GM18858 (cell line): Measurements from ENCODE around the gene OR1K1.
"Not testable (repeated sequence)": the region's sequence is repeated elsewhere in the genome, so short reads cannot be mapped to it uniquely, and the experiment has no call there.

Source experiments
- ATAC-seq: cut with Tn5 transposase; IDR thresholded peaks from one replicate; pipeline ENCODE4 v1.9.1; 2021; ENCODE audit not compliant: unreplicated experiment

Gene OR1K1, protein sequence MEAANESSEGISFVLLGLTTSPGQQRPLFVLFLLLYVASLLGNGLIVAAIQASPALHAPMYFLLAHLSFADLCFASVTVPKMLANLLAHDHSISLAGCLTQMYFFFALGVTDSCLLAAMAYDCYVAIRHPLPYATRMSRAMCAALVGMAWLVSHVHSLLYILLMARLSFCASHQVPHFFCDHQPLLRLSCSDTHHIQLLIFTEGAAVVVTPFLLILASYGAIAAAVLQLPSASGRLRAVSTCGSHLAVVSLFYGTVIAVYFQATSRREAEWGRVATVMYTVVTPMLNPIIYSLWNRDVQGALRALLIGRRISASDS

DNA sequence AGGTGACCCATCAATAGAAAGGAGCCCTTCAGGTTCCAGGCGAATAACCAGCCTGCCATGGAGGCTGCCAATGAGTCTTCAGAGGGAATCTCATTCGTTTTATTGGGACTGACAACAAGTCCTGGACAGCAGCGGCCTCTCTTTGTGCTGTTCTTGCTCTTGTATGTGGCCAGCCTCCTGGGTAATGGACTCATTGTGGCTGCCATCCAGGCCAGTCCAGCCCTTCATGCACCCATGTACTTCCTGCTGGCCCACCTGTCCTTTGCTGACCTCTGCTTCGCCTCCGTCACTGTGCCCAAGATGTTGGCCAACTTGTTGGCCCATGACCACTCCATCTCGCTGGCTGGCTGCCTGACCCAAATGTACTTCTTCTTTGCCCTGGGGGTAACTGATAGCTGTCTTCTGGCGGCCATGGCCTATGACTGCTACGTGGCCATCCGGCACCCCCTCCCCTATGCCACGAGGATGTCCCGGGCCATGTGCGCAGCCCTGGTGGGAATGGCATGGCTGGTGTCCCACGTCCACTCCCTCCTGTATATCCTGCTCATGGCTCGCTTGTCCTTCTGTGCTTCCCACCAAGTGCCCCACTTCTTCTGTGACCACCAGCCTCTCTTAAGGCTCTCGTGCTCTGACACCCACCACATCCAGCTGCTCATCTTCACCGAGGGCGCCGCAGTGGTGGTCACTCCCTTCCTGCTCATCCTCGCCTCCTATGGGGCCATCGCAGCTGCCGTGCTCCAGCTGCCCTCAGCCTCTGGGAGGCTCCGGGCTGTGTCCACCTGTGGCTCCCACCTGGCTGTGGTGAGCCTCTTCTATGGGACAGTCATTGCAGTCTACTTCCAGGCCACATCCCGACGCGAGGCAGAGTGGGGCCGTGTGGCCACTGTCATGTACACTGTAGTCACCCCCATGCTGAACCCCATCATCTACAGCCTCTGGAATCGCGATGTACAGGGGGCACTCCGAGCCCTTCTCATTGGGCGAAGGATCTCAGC lies at the start of gene OR1K1:
Gene OR1K1 (plus strand): TSS at position 58 of the 995 bp plus-strand sequence. CDS start 0 bp downstream, at position 58.
- no peak for ATAC-seq

DNA sequence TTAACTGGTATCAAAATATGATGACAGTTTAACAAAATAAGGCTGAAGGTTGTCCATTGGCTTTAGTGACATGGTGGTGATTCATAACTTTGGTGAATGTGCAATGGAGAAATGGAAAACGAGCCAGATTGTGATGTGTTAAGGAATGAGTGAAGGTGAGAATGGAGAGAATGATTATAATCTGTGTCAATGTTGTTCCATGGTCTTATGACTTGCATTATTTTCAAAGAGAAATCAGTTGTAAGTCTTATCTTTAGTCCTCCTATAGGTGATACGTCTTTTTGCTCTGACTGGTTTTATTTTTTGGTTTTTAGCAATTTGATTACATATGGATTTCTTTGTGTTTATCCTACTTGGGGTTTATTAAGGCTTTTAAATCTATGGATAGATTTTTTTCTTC lies 45.1 kb upstream of the OR1K1 start:
- ATAC-seq, result no peak

DNA sequence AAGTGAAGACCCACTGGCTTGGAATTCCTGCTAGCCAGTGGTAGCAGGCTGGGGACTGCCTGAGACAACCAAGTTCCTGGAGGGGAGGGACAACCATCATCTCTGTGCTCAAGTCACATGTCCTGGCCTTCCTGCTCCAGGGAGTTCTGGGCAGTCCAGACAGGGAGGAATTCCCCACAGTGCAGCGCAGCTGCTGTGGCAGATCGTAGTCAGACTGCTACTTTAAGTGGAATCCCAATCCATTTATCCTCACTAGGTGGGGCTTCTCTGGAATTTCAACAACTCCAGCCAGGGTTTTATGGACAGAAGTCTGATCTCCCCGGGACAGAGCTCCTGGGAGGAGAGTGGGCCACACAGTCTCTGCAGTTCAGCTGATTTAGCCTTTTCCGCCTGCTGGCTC lies 32.1 kb upstream of the OR1K1 start:
- no peak for ATAC-seq

DNA sequence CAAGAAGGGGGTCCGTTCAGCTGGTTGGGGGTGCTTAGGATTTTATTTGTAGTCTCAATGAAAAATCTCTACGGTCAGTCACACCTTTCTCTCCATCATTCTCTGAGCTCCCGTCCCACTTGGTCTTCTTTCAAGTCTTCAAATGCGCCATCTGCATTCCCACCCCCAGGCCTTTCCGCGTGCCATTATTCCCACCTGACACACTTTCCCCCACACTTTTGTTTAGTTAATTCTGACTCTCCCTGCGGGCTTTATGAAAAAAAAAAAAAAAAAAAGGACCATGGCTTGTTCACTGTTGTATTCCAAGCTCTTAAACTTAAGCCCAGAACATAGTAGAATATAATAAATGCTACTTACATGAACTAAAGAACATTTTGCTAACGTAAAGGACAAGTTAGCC lies 22.9 kb upstream of the OR1K1 start:
- ATAC-seq, result no peak

DNA sequence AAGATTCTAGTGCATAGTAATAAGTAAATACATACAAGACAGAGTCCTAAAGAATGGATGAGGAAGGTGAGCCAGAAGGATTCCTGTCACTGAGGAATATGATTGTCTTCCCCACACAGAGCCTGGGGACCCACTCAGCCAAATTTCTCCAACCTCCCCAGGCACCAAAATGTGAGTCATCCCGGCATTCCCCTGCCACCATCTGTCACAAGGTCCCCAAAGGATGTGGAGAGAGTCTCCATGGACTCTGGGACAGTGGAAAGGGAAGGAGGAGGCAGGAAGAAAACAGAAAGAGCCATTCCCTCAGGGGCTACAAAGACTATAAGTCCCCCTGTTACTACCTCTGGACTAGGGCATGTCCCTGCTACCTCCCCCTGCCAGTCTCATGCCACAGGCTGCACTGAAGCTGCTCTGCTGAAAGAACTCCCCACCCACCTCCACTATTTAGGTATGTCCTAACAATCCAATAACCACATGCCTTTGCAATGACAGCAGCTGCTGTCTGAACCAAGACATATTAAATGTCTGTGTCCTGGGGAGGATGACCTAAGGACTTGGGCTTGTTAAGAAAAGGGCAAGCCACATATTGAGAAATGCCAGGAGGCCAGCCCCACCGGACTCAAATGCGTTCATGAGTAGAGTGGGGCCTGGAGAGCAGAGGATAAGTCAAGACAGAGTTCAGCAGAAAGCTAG lies 21.8 kb upstream of the OR1K1 start:
- ATAC-seq, result no peak

DNA sequence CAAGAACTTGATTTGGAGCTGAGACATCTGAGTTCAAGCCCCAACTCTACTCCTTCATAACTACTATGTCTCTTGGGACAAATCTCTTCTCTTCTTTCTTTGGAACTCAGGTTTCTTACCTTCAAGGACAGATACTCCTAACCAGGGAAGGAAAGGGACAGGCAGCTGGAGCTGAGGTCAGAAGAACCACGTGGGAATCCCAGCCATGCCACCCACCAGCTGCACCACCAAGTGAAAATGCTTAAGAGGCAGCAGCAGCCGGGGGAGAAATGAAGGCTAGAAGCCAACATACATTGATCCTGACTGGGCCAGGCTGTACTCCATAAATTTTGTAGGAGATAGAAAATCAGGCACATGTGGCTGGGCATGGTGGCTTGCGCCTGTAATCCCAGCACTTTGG lies 20.7 kb upstream of the OR1K1 start:
- ATAC-seq, result no peak

DNA sequence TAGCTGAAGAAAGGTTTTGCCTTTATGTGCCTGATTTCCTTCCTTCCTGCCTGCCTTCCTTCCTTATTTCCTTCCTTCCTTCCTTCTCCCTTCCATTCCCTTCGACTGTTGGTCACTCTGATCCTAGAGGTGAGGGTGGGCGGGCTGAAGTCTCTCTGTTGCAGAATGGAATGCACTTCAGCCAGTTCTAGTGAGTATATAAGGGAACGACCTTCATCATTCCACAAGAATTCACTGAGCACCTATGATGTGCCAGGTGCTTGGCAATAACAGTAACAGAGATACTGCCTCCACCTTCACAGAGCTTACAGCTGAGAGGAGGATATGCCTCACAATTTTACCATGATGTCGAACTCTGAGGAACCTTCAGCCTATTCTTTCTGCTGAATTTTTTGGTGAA lies 19.9 kb upstream of the OR1K1 start:
- ATAC-seq, result no peak

DNA sequence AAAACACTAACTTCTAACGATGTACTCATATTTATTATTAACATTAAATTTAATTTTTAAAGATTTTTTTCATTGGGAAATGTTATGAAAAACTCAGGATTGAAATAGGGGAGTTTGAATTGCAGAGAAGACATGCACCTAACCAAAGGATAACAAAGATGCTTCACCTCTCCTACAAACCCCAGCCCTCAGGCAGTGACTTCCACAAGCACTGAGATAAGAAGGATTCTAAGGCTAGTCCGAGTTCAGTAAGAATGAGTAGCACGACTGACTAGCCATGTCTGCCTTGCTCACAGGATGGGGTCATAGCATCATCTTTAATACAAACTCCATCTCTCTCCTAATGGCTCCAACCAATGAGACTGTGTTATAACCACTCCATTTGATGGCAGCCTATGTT lies 18.3 kb upstream of the OR1K1 start:
- no peak for ATAC-seq

DNA sequence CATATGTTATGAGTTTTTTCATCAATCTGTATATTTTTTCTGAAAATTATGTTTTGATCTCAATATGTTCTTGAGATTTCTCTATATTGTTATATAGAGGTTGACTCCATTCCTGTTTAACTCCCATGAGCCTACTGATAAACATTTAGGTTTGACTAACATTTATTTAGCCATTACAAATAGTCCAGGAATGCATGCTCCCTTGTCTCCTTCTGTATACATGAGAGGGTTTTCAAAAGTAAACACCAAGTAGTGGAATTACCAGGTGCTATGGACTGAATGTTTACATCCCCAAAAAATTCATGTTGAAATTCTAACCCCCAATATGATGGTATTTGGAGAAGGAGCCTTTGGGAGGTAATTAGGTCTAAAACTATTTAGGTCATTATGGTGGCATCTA lies 14.7 kb upstream of the OR1K1 start:
- ATAC-seq, result no peak

DNA sequence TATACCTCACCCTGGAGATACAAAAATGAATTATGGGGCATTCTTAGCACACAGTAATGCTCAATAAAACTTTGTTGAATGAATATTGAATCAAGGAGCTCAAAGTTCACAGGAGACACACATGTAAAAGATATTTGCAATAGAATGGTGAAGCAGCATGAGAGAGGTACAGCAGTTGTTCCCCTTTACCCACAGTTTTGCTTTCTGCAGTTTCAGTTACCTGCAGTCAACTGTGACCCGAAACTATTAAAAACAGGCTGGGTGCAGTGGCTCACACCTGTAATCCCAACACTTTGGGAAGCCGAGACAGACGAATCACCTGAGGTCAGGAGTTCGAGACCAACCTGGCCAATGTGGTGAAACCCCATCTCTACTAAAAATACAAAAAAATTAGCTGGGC lies 13.6 kb upstream of the OR1K1 start:
- no peak for ATAC-seq

DNA sequence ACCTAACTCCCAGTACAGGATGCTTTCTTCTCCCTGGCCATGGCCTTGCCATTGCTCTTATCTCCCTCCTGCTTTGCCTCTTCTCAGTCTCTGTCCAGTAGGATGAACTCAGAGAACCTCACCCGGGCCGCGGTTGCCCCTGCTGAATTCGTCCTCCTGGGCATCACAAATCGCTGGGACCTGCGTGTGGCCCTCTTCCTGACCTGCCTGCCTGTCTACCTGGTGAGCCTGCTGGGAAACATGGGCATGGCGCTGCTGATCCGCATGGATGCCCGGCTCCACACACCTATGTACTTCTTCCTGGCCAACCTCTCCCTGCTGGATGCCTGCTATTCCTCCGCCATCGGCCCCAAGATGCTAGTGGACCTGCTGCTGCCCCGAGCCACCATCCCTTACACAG lies 11.1 kb upstream of the OR1K1 start, which contains the start of gene OR5C1:
Gene OR5C1 (plus strand): TSS at position 103 of the 400 bp plus-strand sequence. CDS start 0 bp downstream, at position 103.
- no peak for ATAC-seq

DNA sequence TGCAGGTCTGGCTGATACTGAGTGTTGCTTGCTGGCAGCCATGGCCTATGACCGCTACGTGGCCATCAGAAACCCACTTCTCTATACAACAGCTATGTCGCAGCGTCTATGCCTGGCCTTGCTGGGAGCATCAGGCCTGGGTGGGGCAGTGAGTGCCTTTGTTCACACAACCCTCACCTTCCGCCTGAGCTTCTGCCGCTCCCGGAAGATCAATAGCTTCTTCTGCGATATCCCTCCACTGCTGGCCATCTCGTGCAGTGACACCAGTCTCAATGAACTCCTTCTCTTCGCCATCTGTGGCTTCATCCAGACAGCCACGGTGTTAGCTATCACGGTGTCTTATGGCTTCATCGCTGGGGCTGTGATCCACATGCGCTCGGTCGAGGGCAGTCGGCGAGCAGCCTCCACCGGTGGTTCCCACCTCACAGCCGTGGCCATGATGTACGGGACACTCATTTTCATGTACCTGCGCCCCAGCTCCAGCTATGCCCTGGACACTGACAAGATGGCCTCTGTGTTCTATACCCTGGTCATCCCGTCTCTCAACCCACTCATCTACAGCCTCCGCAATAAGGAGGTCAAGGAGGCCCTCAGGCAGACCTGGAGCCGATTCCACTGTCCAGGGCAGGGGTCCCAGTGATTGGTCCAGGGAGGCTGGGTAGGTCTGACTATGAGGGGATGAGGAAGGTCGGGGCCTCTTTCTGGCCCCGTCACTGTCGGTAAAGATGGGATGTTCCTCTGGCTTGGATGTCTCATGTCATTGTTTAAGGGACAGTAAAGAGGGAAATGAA lies 10.5 kb upstream of the OR1K1 start:
- ATAC-seq, result no peak

DNA sequence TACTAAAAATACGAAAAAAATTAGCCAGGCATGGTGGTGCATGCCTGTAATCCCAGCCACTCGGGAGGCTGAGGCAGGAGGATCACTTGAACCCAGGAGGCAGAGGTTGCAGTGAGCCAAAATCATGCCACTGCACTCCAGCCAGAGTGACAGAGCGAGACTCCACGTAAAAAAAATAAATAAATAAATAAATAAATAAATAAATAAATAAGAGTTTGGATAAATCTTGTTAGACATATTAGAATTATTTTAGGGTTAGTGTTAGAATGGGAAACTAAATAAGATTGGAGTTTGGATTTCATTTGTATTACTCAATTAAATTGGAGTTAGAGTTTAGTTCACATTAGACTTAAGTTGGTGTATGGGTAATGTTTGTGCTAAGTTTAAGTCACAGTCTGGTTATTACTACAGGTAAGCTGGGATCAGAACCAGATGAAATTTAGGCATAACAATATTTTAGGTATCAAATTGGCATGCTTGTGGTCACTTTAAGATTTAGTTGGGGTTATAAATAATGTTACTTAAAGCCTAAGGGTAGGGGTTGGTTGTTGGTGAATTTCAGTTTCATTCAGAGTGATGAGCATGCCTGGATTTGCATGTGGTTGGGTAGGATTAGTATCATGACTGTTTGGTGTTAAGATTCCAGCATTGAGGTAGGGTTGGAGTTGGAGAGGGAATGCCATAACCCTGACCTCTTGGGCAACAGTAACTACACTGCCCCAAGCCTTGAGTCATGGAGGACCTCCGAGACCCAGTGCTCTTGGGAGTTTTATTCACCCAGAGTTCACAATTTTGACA lies 7.9 kb upstream of the OR1K1 start:
- no peak for ATAC-seq

DNA sequence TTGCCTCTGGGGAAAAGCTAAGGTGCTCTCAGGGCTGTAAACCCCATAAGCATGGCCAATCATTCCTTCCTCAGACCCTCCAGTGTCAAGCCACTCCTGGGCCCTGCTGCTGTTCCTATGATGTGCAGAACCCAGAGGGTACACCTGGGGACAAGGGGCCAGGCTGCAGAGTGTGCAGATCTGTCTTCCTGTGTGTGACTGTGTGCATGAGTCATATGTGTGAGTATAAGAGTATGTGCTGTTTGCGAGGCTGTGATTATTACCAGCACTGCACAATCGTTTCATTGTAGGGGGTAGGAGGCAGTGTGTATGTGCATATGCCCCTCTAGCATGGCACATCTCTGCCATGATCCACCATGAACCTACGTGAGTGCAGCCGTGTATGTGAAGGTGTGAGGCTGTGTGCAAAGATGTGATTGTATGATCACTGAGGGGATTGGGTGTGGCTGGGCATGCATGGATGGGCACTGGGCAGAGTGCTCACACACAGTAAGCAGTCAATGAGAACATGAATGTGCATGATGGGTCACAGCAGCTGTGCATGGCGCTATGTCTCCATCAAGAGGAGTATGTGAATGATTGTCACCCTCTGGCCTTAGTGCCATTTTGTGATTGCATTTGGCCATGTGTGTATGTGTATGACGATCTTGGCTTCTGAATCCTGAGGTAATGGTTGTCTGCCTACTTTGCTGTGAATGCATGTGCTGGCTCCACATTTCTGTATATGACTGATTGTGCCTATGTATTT lies 2.4 kb upstream of the OR1K1 start:
- ATAC-seq, result no peak

DNA sequence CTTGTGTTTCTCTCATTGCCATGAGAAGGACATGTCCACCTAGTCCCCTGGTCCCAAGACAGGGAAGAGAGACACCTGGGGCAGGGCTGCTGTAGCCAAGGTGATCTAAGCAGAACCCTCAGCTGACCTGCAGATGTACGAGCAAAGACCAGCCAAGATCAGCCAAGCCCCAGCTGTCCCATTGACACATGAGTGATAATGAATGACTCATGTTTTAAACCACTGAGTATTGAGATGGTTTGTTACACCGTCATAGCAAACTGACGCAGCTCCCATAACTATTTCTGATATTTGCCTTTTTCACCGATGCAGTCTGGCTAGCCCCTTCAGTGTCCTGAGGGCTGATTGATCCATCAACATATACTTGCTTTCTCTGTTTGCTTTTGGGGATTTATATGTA lies 6.7 kb downstream of the OR1K1 start:
- ATAC-seq, result no peak

DNA sequence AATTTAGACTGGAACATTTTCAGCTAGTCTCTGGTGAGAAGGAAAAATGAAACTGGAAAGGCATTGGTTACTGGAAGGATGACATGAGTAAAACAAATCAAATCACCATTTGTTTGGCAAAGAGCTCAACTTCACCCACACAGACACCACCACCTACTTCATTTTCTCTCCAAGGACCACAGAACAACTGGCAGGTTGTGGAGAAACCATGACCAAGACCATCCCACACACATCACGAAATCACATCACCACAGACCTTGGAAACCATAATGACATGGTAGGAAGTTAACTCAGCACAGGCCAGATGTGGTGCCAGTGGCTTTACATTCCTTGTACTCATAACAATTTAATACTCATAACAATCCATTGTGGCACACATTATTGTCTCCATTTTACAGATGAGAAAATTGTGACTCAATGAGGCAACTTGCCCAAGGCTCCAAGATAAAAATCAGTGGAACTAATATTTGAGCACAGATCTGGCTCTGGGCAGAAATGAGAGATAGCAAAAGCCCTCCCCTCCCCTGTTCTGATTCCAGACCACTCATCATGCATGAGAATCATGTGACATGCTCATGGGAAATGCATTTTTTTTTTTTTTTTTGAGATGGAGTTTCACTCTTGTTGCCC lies 7.5 kb downstream of the OR1K1 start:
- ATAC-seq, result no peak

DNA sequence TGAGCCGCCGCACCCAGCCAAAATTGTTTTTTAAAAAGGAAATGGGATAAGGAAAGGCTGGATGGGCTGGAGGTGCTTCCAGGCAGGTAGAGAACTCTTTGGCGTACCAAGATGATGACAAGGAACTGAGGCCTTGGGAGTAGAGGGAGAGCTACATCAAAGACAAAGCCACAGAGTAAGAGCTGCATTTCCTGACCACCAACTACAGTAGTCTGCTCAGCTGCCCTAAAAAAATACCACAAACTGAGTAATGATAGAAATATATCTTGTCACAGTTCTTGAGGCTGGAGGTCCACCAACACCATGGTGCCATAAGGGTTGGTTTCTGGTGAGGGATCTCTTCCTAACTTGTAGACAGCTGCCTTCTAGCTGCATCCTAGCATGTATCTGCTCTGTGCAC lies 8.2 kb downstream of the OR1K1 start:
- ATAC-seq, result no peak

DNA sequence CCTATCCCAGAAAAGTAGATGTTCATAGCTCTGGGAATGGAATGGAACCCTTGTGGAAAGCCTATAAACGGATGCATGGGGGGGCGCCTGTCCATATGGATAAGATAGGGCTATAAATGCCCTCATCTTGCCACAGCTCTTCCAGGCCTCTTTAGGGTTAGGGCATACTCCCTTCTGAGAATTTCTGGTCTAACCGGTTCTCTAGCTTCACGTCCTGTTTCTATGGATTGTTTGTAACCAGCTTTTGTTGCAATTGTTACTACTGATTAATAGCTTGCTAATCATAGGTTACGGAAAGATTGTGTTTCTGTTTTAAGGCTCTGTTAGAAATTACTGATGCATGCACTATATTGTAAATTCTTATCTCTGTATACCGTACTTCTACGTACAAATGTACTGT lies 9.3 kb downstream of the OR1K1 start:
- ATAC-seq, result not testable (repeated sequence)
